DMS53 treated with DMSO at 0.1 percent for 48 hours (cell line): ENCODE data around the gene U2AF2.
A peak's percentile ranks its signal among the peaks of the same experiment; 100 is the strongest.

Source experiments
- DNase-seq: peaks from one replicate; lab custom pipeline; 2025; ENCODE audit not compliant: unreplicated experiment; lab: John Stamatoyannopoulos, UW

Gene U2AF2

GRCh38 chr19:55621673-55622231, 33.1 kb upstream of the U2AF2 start:
- DNase-seq = no peak

GRCh38 chr19:55622242-55622969, 32.4 kb upstream of the U2AF2 start:
- no peak for DNase-seq

- no peak for DNase-seq
Measured at GRCh38 chr19:55623130-55623529, 31.7 kb upstream of the U2AF2 start.

- DNase-seq = no peak
Measured at GRCh38 chr19:55623561-55623960, 31.3 kb upstream of the U2AF2 start.

- peak; percentile 78 for DNase-seq
Measured at GRCh38 chr19:55624109-55625003, 30.5 kb upstream of the U2AF2 start, which contains the start of gene ZNF784. TSS of gene ZNF784 (minus strand) at chr19:55624566. CDS start at chr19:55624561, 5 bp downstream.

GRCh38 chr19:55625004-55625326, 29.9 kb upstream of the U2AF2 start:
- no peak for DNase-seq

GRCh38 chr19:55626350-55626749, 28.5 kb upstream of the U2AF2 start:
- no peak for DNase-seq

- peak; percentile 70 for DNase-seq
Measured at GRCh38 chr19:55632463-55632834, 22.4 kb upstream of the U2AF2 start.

- no peak for DNase-seq
Measured at GRCh38 chr19:55633861-55634260, 21.0 kb upstream of the U2AF2 start.

GRCh38 chr19:55635334-55635717, 19.5 kb upstream of the U2AF2 start:
- DNase-seq = no peak

GRCh38 chr19:55635856-55636440, 18.9 kb upstream of the U2AF2 start:
- no peak for DNase-seq

GRCh38 chr19:55636723-55637122, 18.1 kb upstream of the U2AF2 start:
- no peak for DNase-seq

GRCh38 chr19:55637534-55637933, 17.3 kb upstream of the U2AF2 start:
- no peak for DNase-seq

GRCh38 chr19:55638864-55639359, 15.9 kb upstream of the U2AF2 start:
- no peak for DNase-seq

- peak; percentile 82 for DNase-seq
Measured at GRCh38 chr19:55640043-55640576, 14.7 kb upstream of the U2AF2 start.

- peak; percentile 75 for DNase-seq
Measured at GRCh38 chr19:55640577-55641425, 14.0 kb upstream of the U2AF2 start, which contains the start of gene ZNF580. TSS of gene ZNF580 (plus strand) at chr19:55641002. CDS start at chr19:55642509, 1,507 bp downstream.

GRCh38 chr19:55641426-55642152, 13.2 kb upstream of the U2AF2 start:
- DNase-seq = peak; percentile 16

- DNase-seq = peak; percentile 16
Measured at GRCh38 chr19:55642153-55643002, 12.5 kb upstream of the U2AF2 start.
